Measurements from ENCODE around the gene NINJ2.

DNA sequence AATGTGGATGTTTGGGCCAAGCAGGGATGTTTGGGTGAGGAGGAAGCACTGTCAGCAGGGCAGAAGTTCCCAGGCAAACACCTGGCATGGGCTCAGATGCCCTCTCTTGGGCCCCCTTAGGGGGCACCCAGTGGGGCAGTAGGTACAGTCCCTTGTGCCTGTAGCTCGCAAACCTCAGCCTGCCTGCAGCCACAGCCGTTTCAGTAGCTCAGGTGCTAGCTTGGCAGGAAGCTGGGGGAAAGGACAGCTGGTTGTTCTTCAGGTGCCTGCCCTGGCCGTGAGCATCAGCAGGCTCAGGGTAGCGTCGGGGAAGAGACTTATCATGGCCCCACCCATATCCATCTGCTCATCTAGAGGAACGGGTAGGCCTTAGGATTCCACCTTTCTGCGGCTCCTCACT lies 136.0 kb downstream of the NINJ2 start:
- no peak for TF ChIP-seq CTCF (IDR thresholded peaks at IDR 0.05)
- no peak for TF ChIP-seq POLR2A (IDR thresholded peaks at IDR 0.05)
